Effector CD4-positive, alpha-beta T cell (primary cell): Measurements from ENCODE around the gene FUZ.

ENCODE experiments used
- DNase-seq: peaks from one replicate; pipeline ENCODE4 v3.0.0-alpha.2; 2020
- total RNA-seq: gene quantifications from one replicate; lab custom pipeline; 2026; lab: John Stamatoyannopoulos, UW

Gene FUZ, protein sequence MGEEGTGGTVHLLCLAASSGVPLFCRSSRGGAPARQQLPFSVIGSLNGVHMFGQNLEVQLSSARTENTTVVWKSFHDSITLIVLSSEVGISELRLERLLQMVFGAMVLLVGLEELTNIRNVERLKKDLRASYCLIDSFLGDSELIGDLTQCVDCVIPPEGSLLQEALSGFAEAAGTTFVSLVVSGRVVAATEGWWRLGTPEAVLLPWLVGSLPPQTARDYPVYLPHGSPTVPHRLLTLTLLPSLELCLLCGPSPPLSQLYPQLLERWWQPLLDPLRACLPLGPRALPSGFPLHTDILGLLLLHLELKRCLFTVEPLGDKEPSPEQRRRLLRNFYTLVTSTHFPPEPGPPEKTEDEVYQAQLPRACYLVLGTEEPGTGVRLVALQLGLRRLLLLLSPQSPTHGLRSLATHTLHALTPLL
- 19.9 reads per million, percentile 46 among the genes with 10 or more reads in this experiment for total RNA-seq

DNA sequence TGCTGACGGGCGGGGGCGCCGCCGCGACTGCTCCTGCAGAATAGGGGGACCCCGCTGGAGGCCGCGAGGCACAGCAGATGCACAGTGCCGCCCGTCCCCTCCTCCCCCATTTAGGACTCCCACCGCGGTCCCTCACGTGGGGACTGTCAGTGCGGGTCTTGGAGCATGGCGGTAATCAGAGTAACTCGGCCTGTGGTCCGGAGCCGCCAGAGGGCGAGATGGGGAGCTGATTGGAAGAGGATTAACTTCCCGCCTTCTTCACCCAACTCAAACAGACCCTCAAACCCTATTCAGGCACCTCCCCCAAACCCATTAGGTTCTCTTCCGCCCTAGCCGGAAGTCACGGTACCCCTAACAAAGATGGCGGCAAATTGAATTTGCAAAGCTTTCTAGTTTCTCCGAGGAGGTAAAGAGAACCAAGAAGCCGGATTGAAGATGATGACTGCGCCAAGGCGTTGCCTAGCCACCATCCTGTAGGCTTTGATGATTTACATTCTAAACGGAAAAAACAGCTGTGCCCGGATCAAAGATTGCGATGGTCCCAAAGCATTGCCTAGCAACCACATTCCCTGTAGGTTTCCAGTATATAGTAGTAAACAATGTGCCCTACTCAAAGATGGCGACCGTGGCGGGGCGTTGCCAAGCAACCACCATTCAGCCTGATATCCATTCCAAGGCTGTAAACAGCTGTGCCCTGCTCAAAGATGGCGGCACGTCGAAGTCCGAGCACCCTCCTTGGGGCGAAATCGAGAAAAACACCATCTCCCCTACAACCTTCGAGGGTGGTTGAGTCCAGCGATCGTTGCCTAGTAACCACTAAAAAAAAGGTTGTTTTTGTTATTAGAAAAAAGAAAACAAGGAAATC is at the start of gene FUZ:
FUZ (minus strand) TSS at position 296 of the 865 bp plus-strand sequence; CDS start at position 110, 186 bp downstream.
- DNase-seq = peak; percentile 91

DNA sequence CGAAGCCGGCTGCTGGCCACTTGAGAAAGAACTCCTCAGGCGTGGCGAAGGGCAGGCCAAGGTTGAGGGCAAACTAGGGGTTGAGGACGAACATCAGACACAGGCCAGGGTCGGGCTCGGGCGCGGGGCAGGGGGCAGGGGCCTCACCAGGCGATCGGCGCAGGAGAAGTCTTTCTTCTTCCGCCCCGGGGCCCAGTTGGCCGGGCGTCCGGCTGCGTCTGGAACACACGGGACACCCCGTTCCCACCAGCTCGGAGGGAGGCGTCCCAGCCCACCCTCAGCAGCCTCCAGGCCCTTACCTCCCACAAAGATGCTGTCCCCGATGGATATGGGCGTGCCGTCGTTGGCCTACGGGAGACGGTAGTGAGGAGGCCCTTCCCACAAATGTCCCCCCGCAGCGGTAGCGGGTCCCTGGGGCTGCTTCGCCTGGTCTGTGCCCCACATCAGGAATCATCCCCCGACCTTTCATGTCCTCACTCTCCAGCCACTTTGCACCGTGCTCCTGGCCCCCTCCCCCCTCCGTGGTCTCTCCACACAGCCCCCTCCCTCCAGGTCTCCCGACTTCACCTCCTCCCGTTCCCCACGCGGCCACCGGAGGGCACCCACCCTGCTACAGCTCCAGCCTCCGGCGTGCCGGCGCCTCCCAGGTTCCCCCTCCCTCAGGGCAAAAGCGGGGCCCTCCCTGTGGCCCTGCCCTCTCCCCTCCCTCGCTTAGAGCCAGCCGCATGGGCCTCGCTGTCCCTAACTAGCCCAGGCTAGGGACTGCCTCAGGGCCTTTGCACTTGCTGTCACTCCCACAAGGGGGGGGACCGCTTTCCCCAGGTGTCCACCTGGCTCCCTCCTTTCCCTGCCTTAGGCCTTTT is 49.5 kb upstream of the FUZ start:
- DNase-seq = no peak

DNA sequence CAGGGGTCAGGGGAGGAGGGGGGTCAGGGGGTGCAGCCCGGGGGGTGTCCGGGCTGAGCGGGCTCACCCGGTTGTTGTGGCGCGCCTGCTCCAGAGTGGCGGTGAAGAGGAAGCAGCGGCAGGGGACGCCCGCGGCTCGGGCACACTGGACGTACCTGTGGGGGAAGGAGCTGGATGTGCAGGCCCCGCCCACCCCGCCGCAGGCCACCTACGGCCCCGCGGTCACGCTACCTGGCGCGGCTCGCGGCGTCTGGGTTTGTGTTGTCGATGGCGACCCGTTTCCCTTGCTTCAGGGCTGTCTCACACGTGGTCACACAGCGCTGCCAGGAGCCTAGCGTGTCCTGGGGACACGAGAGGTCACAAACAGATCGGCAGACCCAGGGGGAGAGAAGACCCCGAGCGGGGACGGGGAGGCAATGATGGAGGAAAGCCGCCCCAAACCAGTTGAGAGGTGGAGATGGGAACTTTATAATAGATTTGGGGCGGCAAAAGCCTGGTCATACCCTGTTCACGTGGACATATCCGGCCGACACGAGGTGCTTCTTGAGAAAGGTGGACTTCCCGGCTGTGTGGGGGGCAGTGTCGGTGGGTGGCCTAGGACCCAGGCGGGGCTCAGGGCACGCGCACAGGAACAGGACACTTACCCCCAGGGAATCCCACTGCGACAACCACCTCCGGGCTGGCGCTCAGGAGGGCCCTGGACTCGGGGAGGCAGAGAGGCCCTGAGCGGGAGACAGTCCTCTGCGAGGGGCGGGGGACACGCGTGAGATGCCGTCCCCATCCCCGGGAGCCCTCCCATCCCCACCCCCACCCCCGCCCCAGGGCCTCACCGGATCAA is 48.7 kb upstream of the FUZ start:
- DNase-seq = no peak

DNA sequence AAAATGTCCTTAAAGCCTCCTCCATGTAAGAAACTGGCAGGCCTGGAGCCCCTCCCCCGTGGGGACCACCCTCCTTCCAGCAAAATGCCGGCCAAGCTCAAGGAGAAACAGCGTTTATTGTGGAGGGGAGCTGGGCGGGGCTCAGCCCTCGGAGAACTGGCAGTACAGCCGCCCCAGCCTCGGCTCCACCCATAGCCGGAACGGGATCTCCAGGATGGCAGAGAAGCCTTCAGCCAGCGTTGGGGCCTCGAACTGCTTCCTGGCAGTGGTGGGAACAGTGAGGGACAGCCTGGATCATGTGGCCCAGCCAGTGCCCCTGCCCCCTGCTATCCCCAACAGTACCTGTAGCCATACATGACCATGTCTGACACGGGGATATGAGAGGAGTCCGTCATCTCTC is 48.0 kb upstream of the FUZ start:
- DNase-seq = no peak

DNA sequence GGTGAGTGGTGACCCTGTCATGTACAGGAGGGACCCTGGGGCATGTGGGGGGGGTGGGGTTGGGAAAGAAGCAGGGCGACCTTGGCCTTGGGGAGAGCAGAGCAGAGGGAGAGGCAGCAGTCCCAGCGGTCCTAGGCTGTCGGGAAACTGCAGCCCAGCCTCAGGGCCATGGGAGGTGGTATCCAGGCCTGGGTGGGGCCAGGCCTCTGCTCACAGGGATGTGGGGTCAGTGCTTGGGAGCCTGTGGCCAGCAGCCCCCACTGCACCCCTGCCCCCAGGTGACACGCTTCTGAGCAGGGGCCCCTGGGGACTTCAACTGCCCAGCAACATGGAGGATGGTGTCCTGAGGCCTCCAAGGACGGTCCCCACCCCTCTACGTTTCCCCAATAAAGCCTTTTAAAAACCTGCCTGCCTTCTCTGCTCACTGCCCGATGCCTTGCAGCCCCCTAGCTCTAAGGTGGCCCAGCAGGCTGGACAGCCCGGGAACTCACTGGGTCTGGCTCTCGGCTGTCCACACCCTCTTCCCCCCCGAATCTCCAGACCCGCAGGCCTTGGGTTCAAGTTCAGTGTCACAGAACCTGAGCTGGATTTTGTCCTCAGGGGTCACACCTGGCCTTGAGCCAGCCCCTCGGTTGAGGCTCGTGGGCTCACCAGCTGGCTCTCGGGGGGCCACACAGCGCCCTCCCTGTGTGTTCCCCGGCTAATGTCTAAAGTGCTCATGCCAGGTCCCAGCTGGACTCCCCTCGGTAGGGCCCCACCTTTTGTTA is 47.4 kb upstream of the FUZ start:
- no peak for DNase-seq

DNA sequence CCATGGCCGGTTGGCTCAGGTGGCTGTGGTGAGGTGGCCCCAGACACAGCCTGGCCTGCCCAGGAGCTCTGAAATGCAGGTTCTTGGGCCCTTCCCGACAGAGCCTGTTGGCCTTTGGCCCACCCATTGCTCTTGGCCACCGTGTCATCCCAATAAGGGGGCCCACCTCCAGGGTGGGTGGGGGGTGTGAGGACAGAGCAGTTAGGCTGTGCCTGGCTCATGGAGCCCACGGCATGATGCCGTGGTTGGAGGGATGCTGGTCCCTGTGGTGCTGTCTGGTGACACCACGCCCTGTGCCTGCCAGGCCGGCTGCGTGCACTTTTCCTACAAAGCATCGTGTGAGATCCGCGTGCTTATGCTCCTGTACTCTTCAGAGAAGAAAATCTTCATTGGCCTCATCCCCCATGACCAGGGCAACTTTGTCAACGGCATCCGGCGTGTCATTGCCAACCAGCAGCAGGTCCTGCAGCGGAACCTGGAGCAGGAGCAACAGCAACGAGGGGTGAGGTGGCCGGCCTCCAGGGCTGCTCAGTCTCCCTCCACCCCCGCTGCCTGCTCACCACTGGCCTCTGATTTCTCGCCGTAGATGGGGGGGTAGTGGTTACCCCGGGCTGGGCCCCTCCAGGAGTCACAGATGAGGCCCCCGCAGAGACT is 46.7 kb upstream of the FUZ start:
- DNase-seq = no peak

DNA sequence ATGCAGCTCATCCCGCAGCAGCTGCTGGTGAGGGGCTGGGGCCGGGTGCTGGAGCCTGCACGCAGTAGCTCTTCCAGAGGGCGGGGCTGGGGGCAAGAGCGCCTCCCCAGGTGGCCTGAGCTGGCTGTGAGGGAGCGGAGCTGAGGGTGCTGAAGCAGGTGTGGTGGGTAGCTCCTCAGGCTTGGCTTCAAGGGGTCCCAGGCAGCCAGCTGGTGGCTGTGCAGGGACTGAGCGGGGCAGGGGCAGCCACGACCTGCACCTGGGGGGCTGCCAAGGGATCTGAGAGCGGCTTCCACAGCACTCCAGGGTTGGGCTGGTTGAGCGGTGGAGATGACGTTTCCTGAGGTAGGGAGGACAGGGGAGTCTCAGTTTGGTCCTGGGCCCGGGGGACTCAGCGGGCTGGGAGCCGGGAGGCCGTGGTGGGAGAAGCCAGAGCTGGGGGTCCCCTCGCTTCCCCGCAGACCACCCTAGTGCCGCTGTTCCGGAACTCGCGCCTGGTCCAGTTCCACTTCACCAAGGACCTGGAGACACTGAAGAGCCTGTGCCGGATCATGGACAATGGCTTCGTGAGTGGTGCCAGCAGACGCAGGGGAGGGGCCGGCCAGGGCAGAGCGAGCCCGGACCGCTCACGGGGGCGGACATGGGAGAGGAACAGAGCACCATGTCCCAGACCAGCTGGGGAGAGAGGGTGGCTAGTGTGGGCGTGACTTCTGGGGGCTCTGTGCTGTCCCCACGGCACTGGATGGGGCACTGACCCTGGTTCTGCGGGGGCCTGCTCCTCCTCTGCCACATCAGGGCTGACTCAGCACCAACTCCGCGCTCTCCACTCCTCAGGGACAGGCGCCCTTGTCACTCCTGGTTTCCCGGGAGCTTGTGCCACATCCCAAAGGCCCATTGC is 45.2 kb upstream of the FUZ start:
- DNase-seq = no peak

DNA sequence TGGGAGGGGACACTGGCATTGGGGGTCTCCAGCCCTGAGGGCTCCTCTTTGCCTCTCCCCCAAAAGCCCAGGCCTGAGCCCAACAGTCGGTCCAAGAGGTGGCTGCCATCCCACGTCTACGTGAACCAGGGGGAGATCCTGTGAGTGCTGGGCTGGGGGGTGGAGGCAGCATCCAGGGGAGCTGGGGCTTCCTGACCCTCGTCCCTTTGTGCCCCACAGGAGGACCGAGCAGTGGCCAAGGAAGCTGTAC is 44.7 kb upstream of the FUZ start:
- no peak for DNase-seq

DNA sequence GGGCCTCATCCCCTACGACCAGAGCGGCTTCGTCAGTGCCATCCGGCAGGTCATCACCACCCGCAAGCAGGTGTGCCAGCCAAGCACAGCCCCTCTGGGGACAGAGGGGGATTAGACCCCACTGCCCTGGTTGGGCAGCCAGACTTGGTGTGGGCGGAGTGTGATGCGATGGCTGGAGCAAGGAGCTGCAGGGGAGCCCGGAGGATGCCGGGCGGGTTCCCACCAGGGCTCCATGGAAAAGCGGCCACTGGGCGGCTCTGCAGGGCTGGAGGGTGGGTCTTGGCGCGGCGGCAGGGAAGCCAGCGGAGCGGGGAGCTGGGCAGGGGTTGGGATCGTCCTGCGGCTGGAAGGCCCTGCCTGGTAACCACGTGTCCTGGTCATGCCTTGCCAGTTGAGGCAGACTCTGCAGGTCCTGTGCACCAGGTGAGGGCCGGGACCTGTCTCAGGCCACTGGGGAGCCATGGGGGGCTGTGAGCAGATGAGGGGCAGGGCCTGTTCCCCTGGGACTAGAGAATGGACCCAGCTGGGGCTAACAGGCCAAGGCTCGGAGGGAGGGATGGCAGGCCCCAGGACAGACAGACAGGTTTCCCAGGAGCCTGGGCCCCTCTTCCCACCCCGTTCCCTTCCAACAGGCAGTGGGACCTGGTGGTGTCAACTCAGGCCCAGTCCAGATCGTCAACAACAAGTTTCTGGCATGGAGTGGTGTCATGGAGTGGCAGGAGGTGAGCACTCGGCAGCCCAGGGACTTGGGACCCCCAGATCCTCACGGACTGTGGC is 44.2 kb upstream of the FUZ start:
- no peak for DNase-seq

DNA sequence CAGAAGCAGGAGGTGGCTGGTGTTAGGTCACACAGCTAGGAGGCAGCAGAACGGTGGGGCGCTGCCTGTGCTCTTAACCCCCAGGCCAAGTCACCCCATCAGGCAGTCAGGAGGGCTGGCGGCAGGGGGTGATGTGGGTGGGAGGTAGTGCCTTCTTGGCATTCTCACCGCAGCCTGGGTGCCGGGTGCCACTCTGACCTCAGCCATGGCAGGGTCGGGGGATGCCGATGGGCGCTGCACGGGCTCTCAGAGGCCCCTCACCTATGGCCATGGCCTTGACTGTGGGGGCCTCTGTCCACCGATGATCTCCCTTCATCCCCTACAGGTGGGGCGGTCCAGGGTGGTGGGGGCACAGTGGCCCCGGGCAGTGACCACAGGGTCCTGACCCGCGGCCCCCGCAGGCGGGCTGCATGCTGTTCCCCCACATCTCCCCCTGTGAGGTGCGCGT is 43.5 kb upstream of the FUZ start:
- DNase-seq = no peak

DNA sequence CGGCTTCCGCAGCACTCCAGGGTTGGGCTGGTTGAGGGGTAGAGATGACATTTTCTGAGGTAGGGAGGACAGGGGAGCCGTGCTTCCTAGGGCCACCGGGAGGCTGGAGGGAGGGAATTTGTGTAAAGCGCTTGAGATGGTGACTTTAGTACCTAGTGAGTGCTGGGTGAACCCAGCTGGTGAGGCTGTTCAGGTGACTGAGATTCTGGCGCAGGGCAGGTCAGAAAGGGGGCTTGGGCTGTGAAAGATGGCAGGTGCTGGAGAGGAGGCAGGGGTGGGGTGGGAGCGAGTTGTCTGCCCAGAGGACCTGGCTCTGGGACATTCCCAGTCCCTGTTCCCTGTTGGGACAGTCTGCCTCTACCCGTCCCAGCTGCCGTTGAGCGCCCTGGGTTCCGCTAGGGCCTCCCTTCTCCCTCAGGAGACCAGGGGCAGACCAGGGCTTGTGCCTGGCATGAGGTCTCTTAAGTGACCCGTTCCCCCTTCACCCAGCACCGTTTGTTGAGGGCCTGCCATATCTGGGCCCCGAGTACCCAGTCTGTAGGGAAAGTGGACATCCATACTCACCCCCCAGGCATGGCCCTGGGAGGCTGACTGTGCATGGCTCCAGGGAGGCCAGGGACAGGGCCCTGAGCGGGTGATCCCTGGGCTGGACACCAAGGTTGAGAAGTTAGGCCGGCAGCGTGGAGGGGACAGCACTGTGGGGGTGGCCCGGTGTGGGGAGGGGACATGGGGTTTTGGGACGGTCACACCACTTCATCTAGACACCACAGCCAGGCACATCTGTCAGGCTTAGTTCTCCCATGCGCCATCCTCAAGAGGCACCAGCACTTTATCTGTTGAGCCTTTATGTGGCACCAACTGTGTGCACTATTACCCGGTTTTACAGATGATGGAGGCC is 42.8 kb upstream of the FUZ start:
- DNase-seq = no peak

DNA sequence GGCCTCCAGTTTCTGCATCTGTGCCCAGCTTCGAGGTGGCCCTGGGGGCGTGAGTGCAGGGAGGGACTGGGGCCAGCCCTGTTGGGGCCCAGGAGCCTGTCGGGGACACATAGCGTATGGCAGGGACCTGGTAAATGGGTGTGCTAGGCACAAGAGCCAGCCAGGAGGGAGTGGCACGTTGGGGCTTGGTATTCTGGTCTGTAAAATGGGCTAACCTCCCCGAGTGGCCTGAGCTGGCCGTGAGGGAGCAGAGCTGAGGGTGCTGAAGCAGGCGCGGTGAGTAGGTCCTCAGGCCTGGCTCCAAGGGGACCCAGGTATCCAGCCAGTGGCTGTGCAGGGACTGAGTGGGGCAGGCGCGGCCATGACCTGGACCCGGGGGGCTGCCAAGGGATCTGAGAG is 42.2 kb upstream of the FUZ start:
- no peak for DNase-seq

DNA sequence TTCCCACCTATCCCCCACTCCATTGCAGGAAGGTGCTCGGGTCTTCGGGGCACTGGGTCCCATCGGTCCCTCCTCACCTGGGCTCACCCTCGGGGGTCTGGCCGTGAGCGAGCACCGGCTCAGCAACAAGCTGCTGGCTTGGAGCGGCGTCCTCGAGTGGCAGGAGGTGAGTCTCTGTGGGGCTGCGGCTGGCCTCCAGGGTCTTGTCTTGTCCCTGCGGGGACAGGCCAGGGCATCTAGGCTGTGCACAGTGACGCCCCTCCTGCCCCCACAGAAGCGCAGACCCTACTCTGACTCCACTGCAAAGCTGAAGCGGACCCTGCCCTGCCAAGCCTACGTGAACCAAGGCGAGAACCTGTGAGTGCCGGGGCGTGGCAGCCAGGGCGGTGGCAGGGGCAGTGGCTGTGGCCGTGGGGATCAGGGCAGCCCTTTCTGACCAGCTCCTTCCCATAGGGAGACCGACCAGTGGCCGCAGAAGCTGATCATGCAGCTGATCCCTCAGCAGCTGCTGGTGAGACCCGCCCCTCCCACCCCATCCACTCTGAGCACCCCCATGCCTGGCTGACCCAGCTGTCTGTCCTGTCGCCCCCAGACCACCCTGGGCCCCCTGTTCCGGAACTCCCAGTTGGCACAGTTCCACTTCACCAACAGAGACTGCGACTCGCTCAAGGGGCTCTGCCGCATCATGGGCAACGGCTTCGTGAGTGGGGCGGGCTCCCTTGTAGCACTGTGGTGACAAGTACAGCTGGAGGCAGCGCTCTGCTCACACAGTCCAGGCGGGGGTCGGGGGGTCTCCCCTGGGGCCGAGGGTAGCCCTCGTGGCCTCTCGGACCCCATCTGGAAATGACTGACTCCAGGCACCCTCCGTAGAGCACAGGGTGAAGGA is 41.5 kb upstream of the FUZ start:
- DNase-seq = no peak

DNA sequence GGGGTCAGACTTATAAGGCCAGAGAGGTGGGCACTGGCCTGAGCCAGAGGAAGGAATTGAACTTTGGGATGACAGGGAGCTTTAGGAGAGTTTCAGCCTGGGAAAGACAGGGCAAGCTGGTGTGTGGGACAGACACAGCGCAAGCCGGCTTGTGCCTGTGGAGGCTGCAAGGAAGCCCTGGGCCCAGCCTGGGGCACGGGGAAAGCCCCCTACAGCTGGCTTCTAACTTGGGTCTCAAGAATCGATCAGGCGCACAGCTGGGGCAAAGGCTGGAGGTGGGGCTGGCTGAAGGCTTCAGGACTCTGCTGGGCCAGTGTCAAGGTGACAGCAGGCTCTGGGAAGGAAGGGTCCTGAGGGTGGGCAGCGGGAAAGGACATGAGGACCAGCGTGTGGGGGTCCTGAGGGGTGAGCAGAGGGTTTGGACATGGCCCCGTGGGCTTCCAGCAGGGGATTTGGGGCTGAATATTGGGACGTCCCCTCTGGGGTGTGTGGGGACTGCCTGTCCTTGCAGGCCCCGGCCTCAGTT is 40.8 kb upstream of the FUZ start:
- DNase-seq = no peak

DNA sequence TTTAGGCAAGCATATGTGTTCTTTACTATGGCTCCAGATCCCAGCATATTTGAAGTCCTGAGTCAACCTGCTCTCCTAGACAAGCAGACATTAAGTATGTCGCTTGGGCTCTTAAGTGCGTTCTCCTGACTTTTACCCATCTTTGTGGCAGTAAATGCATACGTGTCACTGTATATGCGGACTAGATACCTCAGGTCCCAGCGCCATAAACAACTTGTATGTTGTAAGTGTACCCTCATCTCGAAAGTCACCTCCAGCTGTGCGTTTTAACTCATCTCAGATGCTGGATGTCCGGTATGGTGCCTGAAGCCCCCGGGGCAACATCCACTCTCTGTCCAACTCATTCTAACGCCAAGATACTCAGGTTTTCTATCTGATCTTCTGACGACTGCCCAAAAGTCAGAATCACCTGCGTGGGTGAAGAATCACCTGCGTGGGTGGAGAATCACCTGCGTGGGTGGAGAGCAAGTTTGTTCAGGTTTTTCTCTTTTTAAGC is 39.6 kb upstream of the FUZ start:
- no peak for DNase-seq
